Left kidney (tissue), 2 donors: ENCODE data around the gene NDUFB10. TPM values are rescaled to one million over a fixed set of nuclear protein-coding genes. Genes with fewer than 3 reads are reported as not detected.
A peak's percentile ranks its signal among the peaks of the same experiment; 100 is the strongest.

Source experiments
- DNase-seq: peaks from one replicate; pipeline ENCODE4 v3.0.0-alpha.2; 2013
- polyA plus RNA-seq: library from polyadenylated mRNA; unstranded; fragments of 120-200 nt; gene quantifications from one replicate; pipeline ENCODE4 v1.2.1, GENCODE V29; 2013; ENCODE audit not compliant: insufficient read length

NDUFB10 gene
- polyA plus RNA-seq, 1 donor: 116 TPM

GRCh38 chr16:2001456-2002355 lies 42.4 kb downstream of the NDUFB10 start:
- DNase-seq: no peak

- no peak for DNase-seq
Measured at GRCh38 chr16:2002406-2003230, 43.3 kb downstream of the NDUFB10 start.

GRCh38 chr16:2003231-2003826 lies 44.0 kb downstream of the NDUFB10 start:
- no peak for DNase-seq

GRCh38 chr16:2003827-2004641 lies 44.7 kb downstream of the NDUFB10 start:
- peak; percentile 80 for DNase-seq

- no peak for DNase-seq
Measured at GRCh38 chr16:2004795-2005517, 45.6 kb downstream of the NDUFB10 start.

GRCh38 chr16:2005646-2006045 lies 46.3 kb downstream of the NDUFB10 start:
- DNase-seq: no peak

- no peak for DNase-seq
Measured at GRCh38 chr16:2006317-2006716, 47.0 kb downstream of the NDUFB10 start.

- no peak for DNase-seq
Measured at GRCh38 chr16:2007081-2007836, 47.9 kb downstream of the NDUFB10 start.

- no peak for DNase-seq
Measured at GRCh38 chr16:2008009-2008526, 48.7 kb downstream of the NDUFB10 start.

GRCh38 chr16:2008631-2009163 lies 49.4 kb downstream of the NDUFB10 start:
- no peak for DNase-seq

GRCh38 chr16:2009164-2009711 lies 49.9 kb downstream of the NDUFB10 start:
- no peak for DNase-seq

GRCh38 chr16:2009791-2010510 lies 50.6 kb downstream of the NDUFB10 start, which contains the start of gene ZNF598:
TSS of gene ZNF598 (minus strand) at chr16:2009821.
- peak; percentile 85 for DNase-seq

Other genes starting within 250 kb of the NDUFB10 start
- 18.0 TPM for gene NME3, start 188.0 kb upstream of the NDUFB10 start, polyA plus RNA-seq
- gene EME2, start 186.7 kb upstream of the NDUFB10 start, polyA plus RNA-seq: 10.7 TPM
- gene MRPS34, start 186.4 kb upstream of the NDUFB10 start, polyA plus RNA-seq: 53.8 TPM
- gene SPSB3, start 177.0 kb upstream of the NDUFB10 start, polyA plus RNA-seq: 32.8 TPM
- gene NUBP2, start 176.6 kb upstream of the NDUFB10 start, polyA plus RNA-seq: 33.6 TPM
- gene IGFALS, start 165.8 kb upstream of the NDUFB10 start, polyA plus RNA-seq: 1.6 TPM
- gene HAGH, start 132.7 kb upstream of the NDUFB10 start, polyA plus RNA-seq: 33.9 TPM
- gene FAHD1, start 132.3 kb upstream of the NDUFB10 start, polyA plus RNA-seq: 35.5 TPM
- 3.2 TPM for gene MEIOB, start 87.4 kb upstream of the NDUFB10 start, polyA plus RNA-seq
- gene HS3ST6, start 41.1 kb upstream of the NDUFB10 start, polyA plus RNA-seq: 0.15 TPM
- 55.9 TPM for gene MSRB1, start 16.3 kb upstream of the NDUFB10 start, polyA plus RNA-seq
- gene RPL3L, start 4.8 kb upstream of the NDUFB10 start, polyA plus RNA-seq: 0.18 TPM
- gene RPS2, start 5.3 kb downstream of the NDUFB10 start, polyA plus RNA-seq: 1,628 TPM
- gene RNF151, start 7.3 kb downstream of the NDUFB10 start, polyA plus RNA-seq: not detected
- gene TBL3, start 12.5 kb downstream of the NDUFB10 start, polyA plus RNA-seq: 30.3 TPM
- 0.78 TPM for gene NOXO1, start 21.9 kb downstream of the NDUFB10 start, polyA plus RNA-seq
- gene GFER, start 24.7 kb downstream of the NDUFB10 start, polyA plus RNA-seq: 23.1 TPM
- gene SYNGR3, start 30.4 kb downstream of the NDUFB10 start, polyA plus RNA-seq: 1.5 TPM
- gene ZNF598, start 50.3 kb downstream of the NDUFB10 start, polyA plus RNA-seq: 15.8 TPM
- 3.8 TPM for gene NPW, start 60.2 kb downstream of the NDUFB10 start, polyA plus RNA-seq
- 82.9 TPM for gene NHERF2, start 67.4 kb downstream of the NDUFB10 start, polyA plus RNA-seq
- 14.7 TPM for gene NTHL1, start 88.3 kb downstream of the NDUFB10 start, polyA plus RNA-seq
- 165 TPM for gene TSC2, start 88.4 kb downstream of the NDUFB10 start, polyA plus RNA-seq
- gene PKD1, start 176.4 kb downstream of the NDUFB10 start, polyA plus RNA-seq: 82.5 TPM
- 2.1 TPM for gene RAB26, start 189.1 kb downstream of the NDUFB10 start, polyA plus RNA-seq
- 55.7 TPM for gene TRAF7, start 196.2 kb downstream of the NDUFB10 start, polyA plus RNA-seq
- gene CASKIN1, start 237.1 kb downstream of the NDUFB10 start, polyA plus RNA-seq: 1.5 TPM
- gene MLST8, start 245.9 kb downstream of the NDUFB10 start, polyA plus RNA-seq: 39.7 TPM